Left hindlimb (tissue), 1 donor: ENCODE data around the gene FUT6.

Source experiments
- DNase-seq: peaks from one replicate; pipeline ENCODE4 v3.0.0-alpha.2; 2018

FUT6 gene

DNA sequence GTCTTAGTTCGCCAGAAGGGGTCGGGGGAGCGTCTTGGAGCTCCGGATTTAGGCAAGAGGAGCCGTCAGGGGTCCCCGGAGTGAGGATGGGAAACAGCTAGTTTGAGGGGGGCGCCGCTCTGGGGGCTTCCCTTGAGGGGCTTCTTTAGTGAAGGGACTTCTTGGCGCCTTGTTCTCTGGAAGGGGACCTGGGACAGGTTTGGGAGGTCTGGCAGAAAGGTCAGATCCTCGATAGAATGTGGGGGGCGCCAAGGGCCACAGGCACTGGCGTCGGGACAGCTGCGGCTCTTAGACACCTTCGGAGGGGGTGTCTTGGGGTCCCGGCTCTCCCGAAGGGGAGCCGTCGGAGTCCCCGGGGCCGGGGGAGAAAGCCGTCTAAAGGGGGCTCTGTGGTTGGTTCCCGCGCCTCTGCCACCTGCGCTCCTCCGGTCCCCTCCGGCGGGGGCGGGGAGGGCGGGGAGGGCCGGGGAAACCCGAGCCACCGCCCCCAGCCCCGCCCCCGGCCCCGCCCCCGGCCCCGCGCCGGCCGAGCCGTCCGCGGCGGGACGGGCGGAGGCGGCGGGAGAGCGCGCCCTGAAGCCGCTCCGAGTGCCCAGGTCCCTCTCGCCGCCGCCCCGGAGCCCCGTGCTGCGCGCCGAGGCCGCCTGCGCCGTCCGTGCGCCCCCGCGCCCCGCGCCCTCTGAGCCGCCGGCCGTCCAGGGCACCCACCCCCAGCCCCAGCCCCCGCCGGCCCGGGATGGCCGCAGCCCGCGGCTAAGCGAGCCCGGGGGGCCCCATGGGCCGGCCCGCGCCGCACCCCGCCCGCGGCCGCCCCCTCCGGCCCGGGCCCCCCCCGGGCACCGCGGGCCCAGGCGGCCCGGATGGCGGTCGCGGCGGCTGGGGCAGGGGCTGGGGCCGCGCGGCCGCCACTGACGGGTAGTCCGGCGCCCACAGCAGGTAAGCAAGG is 34.7 kb downstream of the FUT6 start, which contains the start of gene NRTN:
Gene NRTN (plus strand): TSS at position 552 of the 946 bp plus-strand sequence. CDS start 19,099 bp downstream, outside the sequence.
- DNase-seq = no peak

DNA sequence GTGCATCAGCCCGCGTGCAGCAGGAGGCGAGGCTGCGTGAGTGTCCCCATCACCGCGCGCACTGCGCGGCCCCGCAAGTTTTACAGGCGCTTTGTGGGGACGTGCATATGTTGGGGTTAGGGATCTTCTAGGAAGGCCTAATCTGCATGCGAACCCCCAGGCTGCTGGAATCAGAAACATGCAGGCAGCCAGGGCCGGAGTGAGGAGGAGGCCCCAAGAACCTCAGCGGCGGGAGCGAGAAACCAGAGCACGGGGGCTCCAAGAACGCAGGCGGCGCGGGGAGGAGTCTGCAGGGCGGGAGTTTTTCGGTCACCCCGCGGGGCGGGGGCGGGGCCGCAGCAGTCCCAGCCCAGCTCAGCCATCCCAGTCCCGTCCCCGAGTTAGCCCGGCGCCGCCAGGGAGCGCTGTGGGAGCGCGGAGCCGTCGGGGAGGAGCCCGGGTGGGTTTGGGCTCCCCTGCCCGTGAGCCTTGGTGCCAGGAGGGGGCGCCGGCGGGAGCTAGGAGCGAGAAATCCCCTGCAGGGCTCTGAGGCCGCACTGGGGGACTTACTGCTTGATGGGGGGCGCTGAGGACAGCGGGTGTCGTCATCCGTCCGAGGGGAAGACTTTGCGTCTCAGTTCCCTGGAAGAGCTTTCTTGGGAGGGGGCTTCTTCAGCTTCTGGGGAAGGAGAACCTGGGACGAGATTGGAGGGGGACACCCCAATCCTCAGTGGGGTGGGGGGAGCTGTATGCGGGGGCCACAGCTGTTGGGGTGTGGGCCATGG is 35.6 kb downstream of the FUT6 start:
- peak; percentile 94 for DNase-seq

DNA sequence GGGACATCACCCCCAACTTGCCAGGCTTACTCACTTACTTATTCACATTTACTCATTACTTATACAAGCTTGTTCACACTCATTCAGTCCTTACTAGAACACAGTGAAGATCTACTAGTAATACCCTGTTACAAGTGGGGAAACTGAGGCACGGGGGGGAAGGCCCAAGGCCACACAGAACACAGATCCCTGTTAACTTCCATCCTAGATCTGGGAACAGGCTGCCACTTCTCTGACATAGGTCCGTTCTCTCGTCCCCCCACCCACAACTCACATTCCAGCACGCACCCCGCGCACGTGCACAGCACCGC is 36.1 kb downstream of the FUT6 start:
- no peak for DNase-seq

- DNase-seq = peak; percentile 72
These were observed 37.5 kb downstream of the FUT6 start for GRCh38 chr19:5801796-5802619.

DNA sequence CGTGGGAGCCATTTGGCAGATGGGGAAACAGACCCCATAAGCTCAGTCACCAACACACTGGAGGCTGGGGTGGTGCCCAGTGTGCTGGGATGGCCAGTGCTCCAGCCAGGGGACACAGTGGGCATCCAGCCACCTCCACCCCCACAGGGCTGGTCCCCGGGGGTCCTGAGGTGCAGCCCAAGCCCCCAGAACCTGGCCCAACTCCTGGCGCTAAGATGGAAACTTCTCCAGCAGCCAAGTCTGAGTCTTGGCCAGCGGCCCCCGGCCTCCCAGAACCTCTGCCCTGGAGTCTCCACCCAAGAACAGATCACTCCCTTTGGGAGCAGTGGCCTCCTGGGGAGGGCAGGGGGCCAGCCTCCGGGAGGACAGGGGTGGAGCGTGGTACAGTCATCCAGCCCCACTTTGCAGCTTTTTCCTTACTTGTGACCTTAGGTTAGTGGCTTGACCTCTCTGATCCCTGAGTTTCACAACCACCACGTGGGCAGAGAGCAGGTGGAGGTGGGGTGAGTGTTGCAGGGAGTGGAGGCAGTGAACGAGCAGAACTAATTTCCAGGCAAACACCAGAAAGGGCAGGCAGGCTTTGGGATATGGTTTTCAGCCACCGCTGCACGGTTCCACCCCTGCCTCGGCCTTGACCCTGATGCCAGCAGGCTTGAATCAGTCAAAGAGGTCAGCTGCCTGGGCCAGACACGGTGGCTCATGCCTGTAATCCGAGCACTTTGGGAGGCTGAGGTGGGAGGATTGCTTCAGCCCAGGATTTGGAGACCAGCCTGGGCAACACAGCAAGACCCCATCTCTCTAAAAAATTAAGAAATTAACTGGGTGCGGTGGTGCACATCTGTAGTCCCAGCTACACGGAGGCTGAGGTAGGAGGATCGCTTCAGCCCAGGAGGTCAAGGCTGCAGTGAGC is 38.9 kb downstream of the FUT6 start:
- DNase-seq = no peak

DNA sequence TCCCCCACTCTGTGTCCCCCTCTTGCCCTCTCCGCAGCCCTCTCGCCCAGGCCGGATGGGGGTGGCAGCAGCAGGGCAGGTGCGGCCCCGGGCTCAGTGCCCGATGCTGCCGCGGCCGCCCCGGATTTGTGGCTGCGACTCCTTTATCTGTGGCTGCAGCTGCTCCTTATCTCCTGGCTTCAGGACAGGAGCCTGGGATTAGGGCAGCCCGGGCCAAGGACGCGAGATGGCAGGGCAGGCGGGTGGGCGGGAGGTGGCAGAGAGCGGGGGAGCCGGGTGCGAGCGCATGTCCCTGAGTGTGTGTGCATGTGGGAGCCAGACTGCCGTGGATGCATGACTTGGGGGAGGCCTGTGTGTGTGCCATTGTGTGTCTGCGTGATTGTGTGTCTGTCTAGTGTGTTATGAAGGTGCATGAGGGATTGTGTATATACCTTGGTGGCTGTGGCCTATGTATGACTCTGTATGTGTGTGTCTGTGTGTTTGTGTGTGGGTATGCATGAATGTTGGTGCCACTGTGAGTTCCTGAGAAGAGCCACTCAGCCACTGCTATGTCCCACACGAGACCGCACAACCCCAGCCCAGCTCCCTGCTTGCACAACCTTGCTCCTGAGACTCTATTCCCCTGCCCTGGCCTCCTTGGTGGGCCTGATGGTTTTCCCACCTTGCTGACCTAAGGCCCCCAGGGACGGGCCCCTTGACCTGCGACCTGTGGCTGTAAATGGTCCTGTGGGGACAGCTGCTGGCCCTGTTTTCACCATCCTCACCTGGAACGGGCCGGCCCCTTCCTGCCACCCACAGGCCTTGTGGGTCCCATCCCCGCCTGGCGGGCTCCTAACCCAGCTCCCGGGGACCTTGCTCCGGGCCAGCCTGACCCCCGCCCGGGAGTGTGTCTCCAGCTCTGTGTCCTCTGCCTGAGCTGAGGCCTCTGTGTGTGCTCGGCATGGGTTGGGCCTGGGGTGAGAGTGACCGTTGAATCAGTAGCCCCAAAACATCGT is 40.0 kb downstream of the FUT6 start:
- DNase-seq = no peak

- no peak for DNase-seq
These were observed 41.3 kb downstream of the FUT6 start for GRCh38 chr19:5798244-5798643.

- DNase-seq = no peak
These were observed 44.1 kb downstream of the FUT6 start for GRCh38 chr19:5795382-5795919.

DNA sequence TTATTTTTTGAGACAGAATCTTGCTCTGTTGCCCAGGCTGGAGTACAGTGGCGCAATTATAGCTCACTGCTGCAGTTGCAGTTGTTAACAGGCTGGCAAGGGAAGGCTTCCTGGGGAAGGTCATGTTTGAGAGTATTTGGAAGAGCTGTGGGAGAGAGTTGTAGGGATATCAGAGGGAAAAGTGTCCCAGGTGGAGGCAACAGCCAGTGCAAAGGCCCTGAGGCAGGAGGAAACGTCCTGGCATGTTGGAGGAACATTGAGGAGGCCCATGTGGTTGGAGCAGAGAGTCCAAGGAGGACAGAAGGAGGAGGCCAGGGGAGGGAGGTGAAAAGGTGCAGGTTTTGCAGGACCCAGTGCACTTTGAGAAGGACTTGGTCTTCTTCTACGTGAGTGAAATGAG is 46.3 kb downstream of the FUT6 start:
- DNase-seq = no peak

DNA sequence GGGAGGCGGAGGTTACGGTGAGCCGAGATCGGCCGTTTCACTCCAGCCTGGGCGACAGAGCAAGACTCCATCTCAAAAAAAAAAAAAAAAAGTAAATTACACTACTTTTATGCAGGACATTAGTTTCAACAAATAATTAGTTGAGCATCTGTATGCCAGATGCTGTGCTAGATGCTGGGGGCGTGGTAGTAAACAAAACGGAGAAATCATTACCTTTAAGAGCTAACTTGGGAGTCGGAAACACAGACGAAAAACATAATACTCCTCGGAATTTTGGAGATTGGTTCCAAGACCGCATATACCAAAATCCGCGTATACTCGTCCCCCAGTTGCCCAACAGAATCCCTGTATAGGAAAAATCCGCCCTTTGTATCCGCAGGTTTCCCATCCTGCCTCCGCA is 47.3 kb downstream of the FUT6 start:
- no peak for DNase-seq

- DNase-seq = peak; percentile 98
These were observed 48.7 kb downstream of the FUT6 start, which contains the start of gene DUS3L for GRCh38 chr19:5790559-5791520. Gene DUS3L (minus strand): TSS chr19:5791163. CDS start chr19:5791141, 22 bp downstream.

DNA sequence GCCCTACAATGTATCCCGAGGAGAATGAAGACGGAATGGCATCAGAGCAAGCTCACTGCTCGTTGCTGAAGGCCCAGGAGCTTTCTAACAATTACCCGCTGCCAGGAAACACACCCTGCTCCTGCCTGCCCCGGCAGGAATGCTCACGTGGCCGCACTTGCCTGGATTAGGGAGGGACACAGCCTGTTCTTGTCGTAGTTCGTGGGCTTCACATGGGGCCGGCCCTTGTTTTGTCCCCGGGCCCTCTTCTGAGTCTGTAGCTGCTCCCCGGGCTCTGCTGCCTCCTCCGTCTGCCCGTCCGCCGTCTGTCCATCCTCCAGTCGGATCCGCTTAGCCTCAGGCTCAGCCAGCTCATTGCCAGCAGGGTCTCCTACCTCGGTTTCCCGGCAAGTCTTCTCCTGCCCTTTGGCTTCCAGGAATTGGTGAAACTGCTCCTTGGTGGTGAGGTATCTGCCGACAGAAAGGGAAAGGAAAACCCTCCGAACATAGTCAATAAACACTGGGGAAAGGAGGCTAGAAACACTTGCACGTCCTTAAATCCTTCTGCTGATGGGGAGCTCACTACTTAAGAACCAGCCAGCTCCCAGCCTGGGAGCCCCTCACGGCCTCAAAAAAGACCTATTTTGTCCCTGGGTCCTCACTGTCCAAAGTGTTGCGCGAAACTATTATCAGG is 49.5 kb downstream of the FUT6 start:
- DNase-seq = no peak

DNA sequence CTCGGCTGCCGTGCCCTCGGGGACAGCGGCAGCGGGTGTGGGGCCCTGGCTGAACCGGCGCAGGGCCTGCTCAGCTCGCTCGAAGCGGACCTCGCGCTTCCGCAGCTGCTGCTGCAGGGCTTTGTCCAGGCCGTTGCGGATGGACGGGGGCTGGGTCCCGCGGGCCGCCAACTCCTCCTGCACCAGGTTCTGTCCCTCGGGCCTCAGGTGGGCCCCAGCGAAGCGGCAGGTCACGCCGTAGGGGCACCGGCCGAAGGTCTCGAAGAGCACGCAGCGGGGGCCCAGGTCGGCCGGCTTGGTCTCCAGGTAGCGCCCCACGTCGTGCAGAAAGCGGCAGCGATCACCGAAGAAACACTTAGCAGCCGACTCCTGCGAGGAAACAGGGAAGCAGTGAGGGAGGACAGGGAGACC is 50.1 kb downstream of the FUT6 start:
- DNase-seq = no peak

GRCh38 chr19:5788422-5788821 is 51.1 kb downstream of the FUT6 start:
- DNase-seq = no peak

DNA sequence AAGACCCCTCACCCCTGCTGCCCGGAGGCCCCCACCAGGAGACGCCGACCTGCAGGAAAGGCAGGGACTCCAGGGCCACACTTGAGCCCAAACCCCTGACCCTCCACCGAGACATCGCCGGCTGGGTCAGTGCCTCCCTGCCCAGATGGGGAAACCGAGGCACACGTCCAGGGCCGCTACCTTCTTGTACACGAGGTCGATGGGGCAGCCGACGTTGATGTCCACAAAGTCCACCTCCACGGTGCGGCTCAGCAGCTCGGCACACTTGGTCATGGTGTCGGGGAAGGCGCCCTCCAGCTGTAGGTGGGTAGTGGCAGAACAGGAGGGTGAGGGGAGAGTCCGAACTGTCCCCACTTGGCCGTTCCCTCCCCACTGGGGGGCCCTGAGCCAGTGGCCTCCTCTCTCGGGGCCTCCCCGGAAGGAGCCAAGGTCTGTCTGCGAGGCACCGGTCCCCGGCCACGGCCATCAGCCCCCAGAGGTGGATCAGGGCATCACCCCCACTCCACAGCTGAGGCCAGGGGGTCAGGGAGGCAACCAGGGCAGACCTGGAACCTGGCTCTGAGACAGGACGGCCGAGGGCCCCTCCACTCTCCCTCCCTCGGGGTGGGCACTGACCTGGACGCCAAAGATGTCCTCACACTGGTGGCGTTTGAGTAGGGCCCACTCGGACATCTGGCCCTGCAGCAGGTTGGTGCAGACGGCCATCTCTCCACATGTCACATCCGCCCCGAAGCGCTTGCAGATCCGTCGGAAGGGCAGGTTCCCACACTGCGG is 51.9 kb downstream of the FUT6 start:
- no peak for DNase-seq

- DNase-seq = no peak
These were observed 52.7 kb downstream of the FUT6 start for GRCh38 chr19:5786593-5787408.

GRCh38 chr19:5785423-5785822 is 54.1 kb downstream of the FUT6 start:
- no peak for DNase-seq
